GM23338 (cell line): ENCODE measurements around the gene GLUL.

Source experiments
- CREB1 ChIP-seq: fragments of 250-450 bp; sonication (Bioruptor Pico); IDR thresholded peaks from 2 replicates; pipeline ENCODE4 v1.5.0; 2020; ENCODE audit warnings: low read depth, mild to moderate bottlenecking, moderate library complexity
- CTCF ChIP-seq, 2 experiments: fragments of 200-600 bp in 1 of 2; sonication (generic) in 1 of 2; conservative IDR thresholded peaks; 2 replicates each; pipeline versions ENCODE4 v1.5.1 to v1.6.1; 2016 to 2017; ENCODE audit warnings: antibody characterized with exemption in 2 of 2, low read depth in 2 of 2, mild to moderate bottlenecking in 2 of 2, moderate library complexity in 1 of 2
- ETS1 ChIP-seq: IDR thresholded peaks from 2 replicates; pipeline ENCODE4 v1.6.1; 2016; ENCODE audit warnings: antibody characterized with exemption
- EZH2 ChIP-seq: fragments of 200-600 bp; sonication (generic); IDR thresholded peaks from one replicate; pipeline ENCODE4 v1.8.0; 2017; ENCODE audit warnings: antibody characterized with exemption, mild to moderate bottlenecking, low read depth; ENCODE audit not compliant: unreplicated experiment
- EZH2phosphoT487 ChIP-seq: fragments of 200-600 bp; sonication (generic); IDR thresholded peaks from one replicate; pipeline ENCODE4 v1.8.1; 2018; ENCODE audit warnings: antibody characterized with exemption; ENCODE audit not compliant: unreplicated experiment
- JUNB ChIP-seq: IDR thresholded peaks from one replicate; pipeline ENCODE4 v1.6.1; 2016; ENCODE audit warnings: antibody characterized with exemption; ENCODE audit not compliant: unreplicated experiment
- POLR2AphosphoS5 ChIP-seq: IDR thresholded peaks from 2 replicates; pipeline ENCODE4 v1.6.1; 2016; ENCODE audit warnings: antibody characterized with exemption, low read depth
- REST ChIP-seq: IDR thresholded peaks from one replicate; pipeline ENCODE4 v1.6.1; 2018; ENCODE audit warnings: antibody characterized with exemption; ENCODE audit not compliant: unreplicated experiment
- STAT1 ChIP-seq: IDR thresholded peaks from one replicate; pipeline ENCODE4 v1.6.1; 2016; ENCODE audit warnings: antibody characterized with exemption; ENCODE audit not compliant: unreplicated experiment

GRCh38 chr1:182374101-182374834 is 17.3 kb downstream of the GLUL start:
- TF ChIP-seq CTCF (conservative IDR thresholded peaks at IDR 0.05; ENCODE audit: low read depth in 2 of 2): no peak
- TF ChIP-seq EZH2phosphoT487: no peak
- TF ChIP-seq EZH2: no peak
- no peak for TF ChIP-seq REST
- no peak for TF ChIP-seq ETS1
- TF ChIP-seq POLR2AphosphoS5: no peak
- TF ChIP-seq CREB1: no peak
- TF ChIP-seq JUNB: no peak
- TF ChIP-seq STAT1: no peak
